IPS-18c (cell line): ENCODE results near the gene FGA.
"Not testable (repeated sequence)": the region's sequence is repeated elsewhere in the genome, so short reads cannot be mapped to it uniquely, and the experiment has no call there.

Source experiments
- H3K4me3 ChIP-seq: 2 replicates; pipeline ENCODE4 v1.7.0; 2013; ENCODE audit warnings: low read depth, mild to moderate bottlenecking, low read length, moderate library complexity; ENCODE audit not compliant: insufficient read depth
- H3K9me3 ChIP-seq: one replicate; pipeline ENCODE4 v1.6.1; 2013; ENCODE audit warnings: mild to moderate bottlenecking, low read length, moderate library complexity; ENCODE audit not compliant: control insufficient read depth, insufficient read depth

Gene FGA

DNA sequence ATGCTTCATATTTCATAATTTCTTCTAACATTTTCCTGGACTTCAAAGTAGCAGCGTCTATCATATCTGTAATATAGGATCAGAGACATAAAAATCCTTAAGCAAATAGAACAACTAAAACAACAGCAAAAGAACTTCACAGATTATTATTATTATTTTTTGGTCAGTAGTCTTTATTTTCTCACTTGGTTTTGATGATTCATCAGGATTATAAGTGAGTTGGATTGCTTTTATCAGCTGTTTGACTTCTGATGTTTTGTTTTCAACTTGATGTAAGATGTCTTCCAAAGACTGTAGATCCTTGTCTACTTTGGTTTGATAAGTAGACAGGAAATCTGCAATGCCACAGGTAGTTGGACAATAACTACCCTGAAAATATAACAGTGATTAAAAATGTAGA lies 21.3 kb upstream of the FGA start:
- no peak overlapping the region for H3K4me3 ChIP-seq
- no peaks in the 10 kb centered on the region for H3K9me3 ChIP-seq

DNA sequence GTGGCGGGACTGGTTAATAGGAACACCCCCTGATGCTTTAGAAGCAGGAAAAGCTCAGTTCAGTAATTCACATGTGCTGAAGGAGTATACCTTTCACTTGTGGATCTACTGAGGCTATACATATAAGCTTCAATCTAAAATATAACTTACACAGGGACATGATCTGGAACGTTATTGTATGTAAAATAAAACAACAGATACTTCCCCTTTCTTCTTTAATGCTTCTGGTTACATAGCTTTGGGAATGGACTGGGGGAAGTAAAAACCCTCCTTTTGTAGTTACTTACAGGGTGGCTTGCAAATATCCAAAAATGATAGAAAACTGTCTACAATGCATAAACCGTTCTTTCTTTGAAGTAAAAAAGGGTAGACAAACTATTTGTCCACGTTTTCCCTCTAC lies 20.0 kb upstream of the FGA start:
- Histone ChIP-seq H3K4me3 (no peak overlapping the region), H3K9me3 (no peaks in the 10 kb centered on the region)

DNA sequence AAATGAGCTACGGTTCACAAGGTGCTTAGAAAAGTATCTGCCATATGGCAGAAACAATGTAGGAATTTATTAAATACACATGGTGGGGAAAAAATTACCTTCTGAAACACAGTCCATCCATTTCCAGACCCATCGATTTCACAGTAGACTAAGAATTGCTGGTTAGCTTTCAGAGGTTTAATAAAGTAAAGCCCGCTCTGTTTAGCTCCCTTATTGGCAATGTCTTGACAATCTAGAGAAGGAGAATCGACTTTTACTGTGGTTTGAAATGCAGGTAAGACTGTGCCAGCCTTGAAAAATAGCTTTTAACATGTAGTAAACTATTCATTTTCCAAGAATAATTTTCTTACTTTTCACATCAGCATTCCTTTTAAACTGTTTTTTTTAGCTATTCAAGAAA lies 19.0 kb upstream of the FGA start:
- no peaks in the 10 kb centered on the region for H3K9me3 ChIP-seq
- no peak overlapping the region for H3K4me3 ChIP-seq

DNA sequence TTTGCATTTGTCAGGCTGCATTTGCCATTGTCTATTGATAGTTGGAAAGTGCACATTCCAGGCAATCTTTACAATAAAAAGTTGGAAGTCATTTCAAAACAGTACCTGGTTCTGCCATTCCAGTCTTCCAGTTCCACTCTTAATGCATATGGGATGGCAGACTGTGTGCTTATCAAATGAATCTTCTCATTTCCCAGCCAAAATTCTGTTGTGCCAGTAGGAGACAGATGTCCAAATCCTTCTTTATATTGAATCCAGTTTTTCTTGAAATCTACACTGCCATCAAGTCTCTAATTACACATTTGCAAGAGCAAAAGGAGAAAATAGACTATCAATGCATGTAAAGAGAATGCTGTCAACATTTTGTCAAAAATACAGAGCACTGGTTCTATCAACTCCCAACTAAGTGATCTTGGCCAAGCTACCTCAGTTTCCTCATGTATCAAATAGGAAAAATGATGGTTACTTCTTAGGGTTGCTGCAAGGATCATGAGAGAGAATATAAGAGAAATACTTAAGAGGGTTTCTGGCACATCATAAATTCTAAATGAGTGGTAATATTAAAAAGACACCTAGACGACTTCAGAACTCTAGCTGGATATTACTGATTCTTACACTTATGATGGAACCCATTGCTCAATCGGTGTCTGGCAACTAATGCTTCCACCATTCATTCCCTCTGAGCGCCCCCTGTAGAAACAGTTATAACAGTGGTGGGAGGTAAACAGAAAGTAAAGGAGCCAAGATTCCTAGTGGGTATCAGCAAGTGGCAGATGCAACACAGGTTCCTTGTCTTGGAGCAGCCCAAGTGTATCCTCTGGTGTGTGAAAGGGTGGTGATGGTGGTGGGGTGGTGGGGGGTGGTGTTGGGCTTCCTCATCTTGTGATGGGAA lies 18.1 kb upstream of the FGA start:
- no peaks in the 10 kb centered on the region for H3K9me3 ChIP-seq
- H3K4me3 ChIP-seq: no peak overlapping the region

DNA sequence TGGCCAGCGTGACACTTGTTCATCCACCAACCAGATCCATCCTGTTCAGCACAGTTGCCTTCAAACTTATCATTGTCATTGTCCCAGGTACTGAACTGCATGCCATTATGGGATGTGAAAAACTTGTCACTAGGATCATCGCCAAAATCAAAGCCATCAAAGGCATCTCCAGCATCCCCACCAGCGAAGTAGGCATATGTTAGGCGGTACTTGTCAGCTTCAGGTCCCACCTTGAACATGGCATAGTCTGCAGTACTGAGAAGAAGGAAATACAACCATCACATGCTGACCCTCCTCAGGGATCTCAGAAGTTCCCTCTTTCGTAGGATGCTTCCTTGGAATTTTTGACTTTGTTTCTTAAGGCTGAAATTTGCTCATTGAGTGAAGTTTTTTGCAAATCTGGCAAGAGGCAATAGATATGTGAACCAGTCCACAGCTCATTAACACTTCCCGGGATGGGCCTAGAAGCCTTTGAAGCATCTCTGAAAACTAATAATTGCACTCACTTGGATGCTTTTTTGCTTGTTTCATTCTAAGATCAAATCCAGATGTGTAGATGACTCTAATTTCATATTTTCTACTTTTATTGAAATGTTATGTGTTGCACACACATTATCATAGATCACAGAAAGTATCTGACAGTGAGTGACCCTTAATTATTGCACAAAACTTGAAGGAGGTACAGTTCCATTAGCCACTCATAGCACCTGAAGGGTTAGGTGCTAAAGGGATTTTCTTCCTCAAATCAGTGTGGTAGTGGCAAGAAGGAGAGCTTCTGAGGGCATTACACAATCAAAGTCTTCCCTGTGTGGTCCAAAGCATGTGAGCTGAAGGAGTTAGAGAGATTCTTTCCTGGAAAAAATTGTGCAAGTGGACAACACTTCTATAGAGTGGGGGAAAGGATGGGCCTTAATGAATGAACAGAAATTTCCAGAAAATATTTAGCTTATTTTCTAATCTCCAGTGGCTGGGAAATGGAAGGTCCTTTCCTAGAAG lies 16.5 kb upstream of the FGA start:
- no peak overlapping the region for H3K4me3 ChIP-seq
- no peaks in the 10 kb centered on the region for H3K9me3 ChIP-seq

DNA sequence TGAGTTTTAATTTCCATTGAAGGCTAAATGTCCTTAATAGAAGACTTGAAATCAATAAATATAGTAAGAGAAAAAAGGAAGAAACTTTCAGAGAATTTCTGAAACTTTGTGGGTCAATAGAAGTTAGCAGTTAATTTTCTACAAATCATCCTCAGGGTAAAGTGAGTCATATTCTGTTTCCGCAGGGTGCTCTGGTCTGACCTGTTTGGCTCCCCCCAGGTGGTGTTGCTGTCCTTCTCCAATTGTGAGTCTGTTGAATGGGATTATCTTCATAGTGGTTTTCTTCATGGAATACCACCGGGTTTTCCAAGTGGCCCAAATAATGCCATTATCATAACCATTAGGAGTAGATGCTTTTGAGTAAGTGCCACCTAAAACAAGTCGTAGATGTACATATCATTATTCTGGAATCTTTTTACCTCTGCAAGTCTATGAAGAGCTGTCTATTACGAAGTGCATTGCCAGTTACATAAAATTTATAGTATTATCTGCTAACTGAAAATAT lies 14.2 kb upstream of the FGA start:
- Histone ChIP-seq H3K9me3 (no peaks in the 10 kb centered on the region), H3K4me3 (no peak overlapping the region)

DNA sequence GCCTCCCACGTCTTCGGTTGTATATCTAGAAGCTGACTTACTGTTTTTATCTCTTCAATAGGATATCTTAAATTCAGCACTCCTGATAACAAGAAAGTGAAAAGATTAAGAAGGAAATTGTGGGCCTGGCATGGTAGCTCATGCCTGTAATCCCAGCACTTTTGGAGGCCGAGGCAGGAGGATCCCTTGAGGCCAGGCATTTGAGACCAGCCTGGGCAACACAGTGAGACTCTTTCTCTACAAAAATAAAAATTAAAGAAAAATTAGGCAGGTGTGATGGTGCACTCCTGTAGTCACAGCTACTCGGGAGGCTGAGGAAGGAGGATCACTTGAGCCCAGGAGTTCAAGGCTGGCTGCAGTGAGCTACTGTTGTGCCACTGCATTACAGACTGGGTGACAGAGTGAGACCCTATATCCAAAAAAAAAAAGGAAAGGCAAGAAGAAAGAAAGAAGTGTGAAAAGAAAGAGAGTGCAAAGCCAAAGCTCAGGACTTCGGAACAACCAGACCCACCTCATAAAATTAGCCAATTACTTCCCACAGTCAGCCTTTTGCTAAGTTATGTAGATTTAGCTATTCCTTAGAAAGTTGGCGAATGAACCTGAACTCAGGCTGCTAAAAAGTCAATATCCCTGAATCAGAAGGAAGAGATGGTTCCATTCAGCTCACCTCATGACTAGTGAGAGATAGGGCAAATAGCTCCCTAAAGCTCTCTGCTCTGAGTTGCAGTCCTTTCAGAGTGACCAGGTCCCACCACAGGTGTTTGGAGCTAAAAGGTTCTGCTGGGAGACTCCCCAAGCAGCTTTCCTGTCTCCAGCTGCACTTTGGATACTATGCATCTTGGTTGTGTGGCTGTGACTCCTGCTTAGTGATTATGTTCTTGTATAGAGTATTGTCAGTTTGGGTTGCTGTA lies 12.7 kb upstream of the FGA start:
- Histone ChIP-seq H3K4me3 (no peak overlapping the region), H3K9me3 (no peaks in the 10 kb centered on the region)

DNA sequence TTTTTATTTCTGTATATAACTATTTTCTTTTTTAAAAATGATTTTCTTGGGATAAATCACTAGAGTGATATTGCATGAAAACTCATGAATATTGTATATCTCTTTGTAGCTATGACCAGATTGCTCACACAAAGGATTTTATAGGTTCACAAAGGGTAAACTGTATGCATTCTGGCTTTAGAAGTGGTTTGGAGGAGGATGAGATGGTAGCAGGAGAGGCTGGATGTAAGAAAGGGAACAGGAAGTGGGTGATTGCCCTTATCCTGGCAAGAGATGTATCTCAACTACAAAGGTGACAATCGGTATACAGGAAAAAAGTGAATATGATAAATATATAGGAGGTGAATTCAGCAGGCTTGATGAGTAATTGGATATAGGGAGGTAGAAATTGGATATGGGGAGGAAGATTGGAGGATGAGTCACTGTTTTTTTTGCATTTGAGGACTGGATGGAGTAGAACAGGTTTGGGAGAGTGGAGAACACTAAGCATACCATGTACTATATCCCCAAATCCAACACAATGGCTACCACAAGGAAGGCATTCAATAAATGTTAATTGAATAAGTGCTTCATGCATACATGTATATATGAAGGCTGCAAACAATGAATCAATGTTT lies 12.0 kb upstream of the FGA start:
- H3K4me3 ChIP-seq: no peak overlapping the region
- H3K9me3 ChIP-seq: no peaks in the 10 kb centered on the region

DNA sequence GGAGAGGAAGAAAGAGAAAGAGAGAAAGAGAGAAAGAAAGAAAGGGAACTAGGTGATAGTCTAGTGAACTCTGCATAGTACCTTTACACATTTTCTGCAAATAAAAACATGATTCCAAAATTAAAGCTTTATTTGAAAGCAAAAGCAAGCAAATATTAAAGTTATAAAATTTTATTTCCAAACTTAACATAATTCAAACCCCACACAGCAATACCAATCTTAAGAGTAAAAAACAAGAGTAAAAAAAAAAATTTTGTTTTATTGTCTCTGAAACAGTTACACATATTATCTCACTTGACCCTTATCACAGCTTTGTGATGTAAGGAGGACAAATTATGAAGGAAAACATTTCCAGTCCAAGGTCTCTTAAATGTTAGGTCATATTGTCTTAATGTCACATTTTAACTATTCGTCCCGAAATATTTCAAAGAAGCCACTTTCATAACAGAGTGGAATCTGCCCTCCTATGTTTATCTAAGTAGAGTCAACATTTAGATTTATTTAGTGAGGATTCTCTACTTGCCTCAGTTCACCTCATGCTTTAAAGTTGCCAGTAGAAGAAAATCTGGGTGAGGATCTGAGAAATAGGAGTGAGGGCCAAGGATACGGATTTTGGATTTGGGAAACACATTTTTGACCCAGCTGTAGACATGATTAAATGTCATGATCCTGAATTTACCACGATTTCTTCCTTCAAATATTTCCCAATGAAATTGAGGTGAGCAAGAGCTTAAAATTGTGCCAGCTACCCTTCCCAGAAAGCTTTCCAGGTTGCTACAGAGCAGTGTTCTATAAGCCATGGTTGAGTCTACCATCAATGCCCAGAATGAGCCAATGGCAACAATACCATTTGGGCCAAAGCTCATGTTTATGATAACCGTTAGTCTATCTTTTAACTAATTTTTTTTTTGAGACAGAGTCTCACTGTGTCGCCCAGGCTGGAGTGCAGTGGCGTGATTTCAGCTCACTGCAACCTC lies 7.5 kb upstream of the FGA start:
- no peak overlapping the region for H3K4me3 ChIP-seq
- H3K9me3 ChIP-seq: no peaks in the 10 kb centered on the region

DNA sequence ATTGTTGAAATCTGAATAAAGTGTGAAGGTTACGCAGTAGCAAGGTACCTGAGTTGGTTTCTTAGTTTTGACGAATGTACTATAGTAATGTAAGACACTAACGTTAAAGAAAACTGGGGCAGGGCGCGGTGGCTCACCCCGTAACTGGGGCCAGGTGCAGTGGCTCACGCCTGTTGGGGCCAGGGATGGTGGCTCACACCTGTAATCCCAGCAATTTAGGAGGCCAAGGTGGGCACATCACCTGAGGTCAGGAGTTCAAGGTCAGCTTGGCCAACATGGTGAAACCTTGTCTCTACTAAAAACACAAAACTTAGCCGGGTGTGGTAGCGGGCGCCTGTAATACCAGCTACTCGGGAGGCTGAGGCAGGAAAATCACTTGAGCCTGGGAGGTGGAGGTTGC lies 6.7 kb upstream of the FGA start:
- not testable (repeated sequence) for H3K4me3 ChIP-seq, H3K9me3 ChIP-seq

DNA sequence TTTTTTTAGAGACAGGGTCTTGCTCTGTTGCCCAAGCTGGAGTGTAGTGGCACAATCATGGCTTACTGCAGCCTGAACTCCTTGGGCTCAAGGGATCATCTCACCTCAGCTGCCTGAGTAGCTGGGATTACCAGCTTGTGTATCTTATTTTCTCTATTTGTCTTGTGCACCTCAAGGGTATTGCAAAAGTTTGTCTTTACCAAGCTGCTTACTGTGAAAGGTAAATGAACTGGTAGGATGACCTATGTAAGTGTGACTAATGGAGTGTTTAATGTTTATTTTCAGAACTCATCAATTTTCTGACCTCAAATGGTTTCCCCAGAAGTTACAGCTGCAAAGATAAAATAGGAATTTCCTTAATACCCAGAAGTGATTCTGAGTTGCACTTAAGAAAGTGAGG lies 5.3 kb upstream of the FGA start:
- Histone ChIP-seq H3K9me3 (no peaks in the 10 kb centered on the region), H3K4me3 (no peak overlapping the region)

DNA sequence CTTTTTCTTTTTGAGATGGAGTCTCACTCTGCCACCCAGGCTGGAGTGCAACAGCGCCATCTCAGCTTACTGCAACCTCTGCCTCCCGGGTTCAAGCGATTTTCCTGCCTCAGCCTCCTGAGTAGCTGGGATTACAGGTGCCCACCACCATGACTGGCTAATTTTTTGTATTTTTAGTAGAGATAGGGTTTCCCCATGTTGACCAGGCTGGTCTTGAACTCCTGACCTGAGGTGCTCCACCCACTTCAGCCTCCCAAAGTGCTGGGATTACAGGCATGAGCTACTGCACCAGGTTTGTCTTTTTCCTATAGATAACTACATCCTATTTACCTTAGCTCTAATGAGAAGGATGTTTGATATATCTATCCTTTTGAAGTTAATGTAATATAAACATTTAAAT lies 3.8 kb upstream of the FGA start:
- H3K4me3 ChIP-seq, H3K9me3 ChIP-seq: not testable (repeated sequence)

DNA sequence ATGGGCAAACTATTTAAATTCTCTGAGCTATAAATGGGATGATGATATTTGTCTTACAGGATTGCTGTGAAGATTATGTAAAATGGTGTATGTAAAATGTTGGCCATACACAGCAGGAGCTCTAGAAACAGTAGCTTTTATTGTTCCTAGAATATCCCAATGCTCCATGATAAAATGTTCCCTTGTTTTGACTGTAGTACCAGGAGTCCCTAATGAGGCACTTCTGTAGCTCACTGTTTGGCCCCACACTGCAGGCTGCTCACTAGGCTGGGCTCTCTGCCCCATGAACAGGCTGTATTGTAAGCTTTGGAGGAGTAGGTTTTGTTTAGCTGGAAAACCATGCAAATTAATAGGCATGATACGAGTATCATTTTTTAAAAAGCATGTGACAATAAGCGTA lies 3.3 kb upstream of the FGA start:
- no peak overlapping the region for H3K4me3 ChIP-seq
- H3K9me3 ChIP-seq: no peaks in the 10 kb centered on the region

DNA sequence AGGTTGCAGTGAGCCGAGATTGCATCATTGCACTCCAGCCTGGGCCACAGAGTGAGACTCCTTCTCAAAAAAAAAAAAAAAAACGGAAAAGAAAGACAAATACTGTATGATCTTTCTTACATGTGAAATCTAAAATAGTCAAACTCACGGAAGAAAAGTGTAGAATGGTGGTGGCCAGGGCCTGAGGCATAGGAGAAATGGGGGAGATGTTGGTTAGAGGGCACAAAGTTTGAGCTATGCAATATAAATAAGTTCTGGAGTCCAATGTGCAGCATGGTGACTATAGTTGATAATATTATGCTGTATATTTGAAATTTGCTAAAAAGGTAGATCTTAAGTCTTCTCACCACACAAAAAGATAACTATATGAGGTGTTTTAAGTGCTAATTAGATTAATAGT lies 1.3 kb upstream of the FGA start:
- no peaks in the 10 kb centered on the region for H3K9me3 ChIP-seq
- no peak overlapping the region for H3K4me3 ChIP-seq

DNA sequence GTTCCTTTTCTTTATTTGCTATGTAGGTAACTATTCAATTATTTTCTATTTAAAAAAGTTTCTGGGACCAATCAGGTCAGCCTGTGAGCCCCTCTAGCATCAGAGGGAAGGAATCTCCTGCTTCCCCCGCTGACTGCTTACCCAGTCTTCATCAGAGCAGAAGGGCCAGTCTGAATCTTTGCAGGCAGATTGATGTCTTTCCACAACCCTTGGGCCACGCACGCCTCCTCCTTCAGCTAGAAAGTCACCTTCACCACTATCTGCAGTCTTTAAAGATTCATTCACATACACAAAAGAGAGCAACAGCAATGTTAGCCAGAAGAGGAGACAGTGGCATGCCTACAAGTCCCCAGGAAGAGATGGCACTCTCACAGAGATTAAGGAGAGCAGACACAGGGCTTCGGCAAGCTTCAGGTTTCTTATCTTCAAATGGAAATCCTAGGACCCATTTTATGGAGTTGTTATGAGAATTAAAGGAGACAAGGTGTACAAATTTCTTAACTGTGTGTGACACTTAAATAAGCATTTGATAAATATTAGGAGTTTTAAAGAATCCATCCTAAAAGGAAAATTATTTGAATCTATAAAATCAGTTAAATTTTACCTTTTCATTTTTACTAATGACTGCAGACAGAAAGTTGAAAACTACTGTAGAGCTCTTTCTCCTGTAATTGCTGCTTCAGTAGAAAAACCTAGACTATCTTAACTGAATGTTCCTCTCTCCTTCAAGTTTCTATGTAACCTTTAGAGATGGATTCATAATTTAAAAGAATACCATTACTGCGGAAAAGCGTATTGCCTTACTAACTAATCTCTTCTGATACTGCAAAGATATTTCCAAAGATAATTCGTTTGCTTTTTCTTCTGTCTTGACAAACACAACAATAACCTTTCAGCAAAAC lies 995 bp downstream of the FGA start:
- no peak overlapping the region for H3K4me3 ChIP-seq

More for the DNA sequence above, 995 bp downstream of the FGA start:
- no peaks in the 10 kb centered on the region for H3K9me3 ChIP-seq
